HG02798 (cell line): ENCODE results near the gene SYT15B.
"Not testable (repeated sequence)": the region's sequence is repeated elsewhere in the genome, so short reads cannot be mapped to it uniquely, and the experiment has no call there.

ENCODE experiments used
- ATAC-seq: cut with Tn5 transposase; IDR thresholded peaks from one replicate; pipeline ENCODE4 v1.9.1; 2021; ENCODE audit warnings: mild to moderate bottlenecking; ENCODE audit not compliant: unreplicated experiment, poor library complexity

Gene SYT15B

GRCh38 chr10:47763554-47764175, at the start of gene SYT15B:
TSS of gene SYT15B (minus strand) at chr10:47763592. CDS start at chr10:47762640, 952 bp downstream.
- not testable (repeated sequence) for ATAC-seq

GRCh38 chr10:47779590-47779989, 16.2 kb upstream of the SYT15B start:
- ATAC-seq = not testable (repeated sequence)

GRCh38 chr10:47775361-47776231, 12.2 kb upstream of the SYT15B start:
- ATAC-seq = peak; percentile 62

GRCh38 chr10:47770745-47771144, 7.4 kb upstream of the SYT15B start:
- not testable (repeated sequence) for ATAC-seq

GRCh38 chr10:47768578-47769115, 5.3 kb upstream of the SYT15B start:
- ATAC-seq = not testable (repeated sequence)

- not testable (repeated sequence) for ATAC-seq
These were observed 4.7 kb upstream of the SYT15B start for GRCh38 chr10:47768085-47768484.

GRCh38 chr10:47767236-47767635, 3.8 kb upstream of the SYT15B start:
- ATAC-seq = not testable (repeated sequence)

- ATAC-seq = not testable (repeated sequence)
These were observed 1.8 kb upstream of the SYT15B start for GRCh38 chr10:47765232-47765631.

- ATAC-seq = not testable (repeated sequence)
These were observed 478 bp downstream of the SYT15B start for GRCh38 chr10:47762674-47763553.

- ATAC-seq = not testable (repeated sequence)
These were observed 4.5 kb downstream of the SYT15B start for GRCh38 chr10:47758855-47759254.

- ATAC-seq = not testable (repeated sequence)
These were observed 7.2 kb downstream of the SYT15B start for GRCh38 chr10:47756169-47756568.

- ATAC-seq = not testable (repeated sequence)
These were observed 9.5 kb downstream of the SYT15B start for GRCh38 chr10:47753871-47754270.

- not testable (repeated sequence) for ATAC-seq
These were observed 10.2 kb downstream of the SYT15B start for GRCh38 chr10:47753176-47753575.

- not testable (repeated sequence) for ATAC-seq
These were observed 11.6 kb downstream of the SYT15B start for GRCh38 chr10:47751821-47752220.

- ATAC-seq = not testable (repeated sequence)
These were observed 13.0 kb downstream of the SYT15B start for GRCh38 chr10:47750360-47750759.

- not testable (repeated sequence) for ATAC-seq
These were observed 16.5 kb downstream of the SYT15B start for GRCh38 chr10:47746780-47747376.

- ATAC-seq = not testable (repeated sequence)
These were observed 18.5 kb downstream of the SYT15B start for GRCh38 chr10:47744881-47745280.

GRCh38 chr10:47743611-47744550, 19.5 kb downstream of the SYT15B start:
- ATAC-seq = peak; percentile 87

GRCh38 chr10:47740868-47741267, 22.5 kb downstream of the SYT15B start:
- peak; percentile 51 for ATAC-seq
